ENCODE data around the gene REEP2.
"Not testable (repeated sequence)": the region's sequence is repeated elsewhere in the genome, so short reads cannot be mapped to it uniquely, and the experiment has no call there.

The REEP2 gene

GRCh38 chr5:138438724-138439476 is at the start of gene REEP2:
Gene REEP2, plus strand, starts transcription at chr5:138439057. Its CDS starts 152 bp downstream, at chr5:138439209.
- DNase-seq = peak; percentile 55

- DNase-seq = no peak
Observed at GRCh38 chr5:138389332-138389731, 49.5 kb upstream of the REEP2 start.

GRCh38 chr5:138389911-138390310 is 48.9 kb upstream of the REEP2 start:
- DNase-seq = not testable (repeated sequence)

GRCh38 chr5:138391859-138392386 is 46.9 kb upstream of the REEP2 start:
- DNase-seq = no peak

- DNase-seq = no peak
Observed at GRCh38 chr5:138402640-138403039, 36.2 kb upstream of the REEP2 start.

- DNase-seq = no peak
Observed at GRCh38 chr5:138408023-138408422, 30.8 kb upstream of the REEP2 start.

- not testable (repeated sequence) for DNase-seq
Observed at GRCh38 chr5:138410996-138411640, 27.7 kb upstream of the REEP2 start.

GRCh38 chr5:138418444-138418843 is 20.4 kb upstream of the REEP2 start:
- no peak for DNase-seq

- DNase-seq = no peak
Observed at GRCh38 chr5:138425079-138425478, 13.8 kb upstream of the REEP2 start.

GRCh38 chr5:138435943-138436342 is 2.9 kb upstream of the REEP2 start:
- no peak for DNase-seq

GRCh38 chr5:138438003-138438723 is 694 bp upstream of the REEP2 start:
- DNase-seq = no peak

GRCh38 chr5:138439477-138440158 is 761 bp downstream of the REEP2 start:
- no peak for DNase-seq

- no peak for DNase-seq
Observed at GRCh38 chr5:138440159-138441073, 1.6 kb downstream of the REEP2 start.

- DNase-seq = no peak
Observed at GRCh38 chr5:138441221-138441620, 2.4 kb downstream of the REEP2 start.

- DNase-seq = no peak
Observed at GRCh38 chr5:138444078-138444773, 5.4 kb downstream of the REEP2 start.

- DNase-seq = no peak
Observed at GRCh38 chr5:138444774-138445546, 6.1 kb downstream of the REEP2 start.

GRCh38 chr5:138445547-138446271 is 6.9 kb downstream of the REEP2 start:
- no peak for DNase-seq

GRCh38 chr5:138448070-138448469 is 9.2 kb downstream of the REEP2 start:
- DNase-seq = no peak
